GM21381 (cell line): ENCODE measurements around the gene PPIB.
"Not testable (repeated sequence)": the region's sequence is repeated elsewhere in the genome, so short reads cannot be mapped to it uniquely, and the experiment has no call there.

Source experiments
- ATAC-seq: cut with Tn5 transposase; IDR thresholded peaks from one replicate; pipeline ENCODE4 v1.9.1; 2021; ENCODE audit warnings: mild to moderate bottlenecking, moderate library complexity; ENCODE audit not compliant: unreplicated experiment

The PPIB gene

DNA sequence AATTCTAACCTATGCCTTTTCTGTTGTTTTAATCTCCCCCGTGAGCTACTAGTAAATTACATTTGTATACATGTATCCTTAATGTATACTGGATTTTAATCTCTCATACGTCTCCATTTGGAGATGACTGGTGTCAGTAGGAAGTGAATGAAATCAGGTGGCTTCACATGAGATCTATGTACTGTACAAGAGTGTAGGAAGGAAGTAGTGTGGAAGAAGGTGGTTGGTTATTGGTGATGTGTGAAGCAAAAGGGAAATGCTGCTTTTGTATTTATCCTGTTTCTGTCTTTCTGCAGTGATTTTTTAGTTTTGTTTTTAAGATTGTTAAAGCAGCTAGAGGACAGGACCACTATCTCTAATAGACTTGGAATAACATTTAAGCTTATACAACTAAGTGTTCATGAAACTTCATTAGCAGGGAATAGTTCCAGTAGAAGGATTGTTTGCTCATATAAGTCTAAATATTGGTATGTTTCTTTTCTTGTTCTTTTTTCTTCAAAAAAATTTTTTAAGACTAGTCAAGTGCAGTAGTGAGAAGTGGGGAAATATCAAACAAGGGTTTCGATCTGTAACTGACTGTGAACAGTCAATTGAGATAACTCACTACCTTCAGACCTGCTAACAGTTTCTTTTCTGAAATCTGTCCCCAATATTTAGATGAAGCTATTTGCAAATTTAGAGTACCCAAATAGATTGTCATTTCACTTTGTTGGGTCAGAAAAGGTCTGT, 51.7 kb downstream of the PPIB start:
- ATAC-seq = no peak

- ATAC-seq = not testable (repeated sequence)
These were observed 52.6 kb downstream of the PPIB start for GRCh38 chr15:64110108-64110701.

GRCh38 chr15:64107337-64107736, 55.5 kb downstream of the PPIB start:
- no peak for ATAC-seq
